PC-3 (cell line): ENCODE measurements around the gene LAMTOR2. TPM values are rescaled to one million over a fixed set of nuclear protein-coding genes. Genes with fewer than 3 reads are reported as not detected.

Experiments
- ATAC-seq: fragments of 200-7000 bp; cut with Tn5 transposase; 2 replicates; pipeline ENCODE4 v1.9.1; 2020; ENCODE audit warnings: mild to moderate bottlenecking, moderate library complexity
- BruUV-seq: library from RNA; stranded (reverse); fragments of 400-500 nt; replicated peaks from 2 replicates; lab custom pipeline; 2021; lab: Mats Ljungman, UMichigan
- CTCF ChIA-PET: fragments of 300-600 bp; sonication (Branson Sonifier 250); formaldehyde crosslinking; loops from one replicate; lab custom pipeline; 2022; ENCODE audit warnings: antibody characterized with exemption; lab: Charles Lee
- POLR2A ChIA-PET: fragments of 300-600 bp; sonication (Branson Sonifier 250); formaldehyde crosslinking; loops from one replicate; lab custom pipeline; 2022; ENCODE audit warnings: antibody characterized with exemption; ENCODE audit not compliant: unreplicated experiment; lab: Charles Lee
- DNase-seq: peaks from one replicate; pipeline ENCODE4 v3.0.0-alpha.2; 2015
- H2AFZ ChIP-seq: fragments of 300-600 bp; sonication (generic); 2 replicates; pipeline ENCODE4 v1.6.0; 2016; ENCODE audit warnings: antibody characterized with exemption, low read length
- H3F3A ChIP-seq: fragments of 300-600 bp; sonication (generic); one replicate; pipeline ENCODE4 v1.6.0; 2017; ENCODE audit warnings: antibody characterized with exemption, low read length, control low read depth, mild to moderate bottlenecking; ENCODE audit not compliant: unreplicated experiment
- H3K27ac ChIP-seq: fragments of 300-600 bp; sonication (generic); 2 replicates; pipeline ENCODE4 v1.5.1; 2016; ENCODE audit warnings: mild to moderate bottlenecking, low read length
- H3K27me3 ChIP-seq: fragments of 300-600 bp; sonication (generic); 2 replicates; pipeline ENCODE4 v1.6.1; 2016; ENCODE audit warnings: low read length, mixed read lengths
- H3K36me3 ChIP-seq: fragments of 300-600 bp; sonication (generic); 2 replicates; pipeline ENCODE4 v1.6.1; 2016; ENCODE audit warnings: low read depth, mixed run types, low read length, mixed read lengths
- H3K4me1 ChIP-seq: fragments of 300-600 bp; sonication (generic); 2 replicates; pipeline ENCODE4 v1.5.1; 2016; ENCODE audit warnings: low read length; ENCODE audit not compliant: insufficient read depth
- H3K4me2 ChIP-seq: fragments of 300-600 bp; sonication (generic); 2 replicates; pipeline ENCODE4 v1.6.0; 2016; ENCODE audit warnings: low read length
- H3K4me3 ChIP-seq: fragments of 300-600 bp; sonication (generic); 2 replicates; pipeline ENCODE4 v1.5.1; 2016; ENCODE audit warnings: mild to moderate bottlenecking, low read length, mixed read lengths
- H3K79me2 ChIP-seq: fragments of 300-600 bp; sonication (generic); 2 replicates; pipeline ENCODE4 v1.6.1; 2017; ENCODE audit warnings: low read length, mixed read lengths
- H3K9ac ChIP-seq: fragments of 300-600 bp; sonication (generic); 2 replicates; pipeline ENCODE4 v1.6.0; 2016; ENCODE audit warnings: mild to moderate bottlenecking, low read length
- H3K9me2 ChIP-seq: fragments of 300-600 bp; sonication (generic); replicated peaks from 2 replicates; pipeline ENCODE4 v1.6.1; 2016; ENCODE audit warnings: mixed run types, low read length, mixed read lengths
- H3K9me3 ChIP-seq: fragments of 300-600 bp; sonication (generic); 2 replicates; pipeline ENCODE4 v1.6.1; 2016; ENCODE audit warnings: low read length, mixed read lengths
- H4K20me1 ChIP-seq: fragments of 300-600 bp; sonication (generic); 2 replicates; pipeline ENCODE4 v1.6.1; 2016; ENCODE audit warnings: low read length, mixed read lengths
- EZH2 ChIP-seq: fragments of 300-600 bp; sonication (generic); IDR thresholded peaks from one replicate; pipeline ENCODE4 v1.6.1; 2017; ENCODE audit warnings: antibody characterized with exemption, mild to moderate bottlenecking, low read length; ENCODE audit not compliant: unreplicated experiment
- EZH2phosphoT487 ChIP-seq: fragments of 300-600 bp; sonication (generic); IDR thresholded peaks from 2 replicates; pipeline ENCODE4 v1.6.1; 2018; ENCODE audit warnings: mild to moderate bottlenecking, antibody characterized with exemption, low read length, borderline replicate concordance
- intact Hi-C: fragments of 100-400 bp; cut with micrococcal nuclease; formaldehyde crosslinking; loops from 2 replicates; pipeline ENCODE4 v1.9.0; 2023
- total RNA-seq: library from RNA; depleted of rRNA; stranded (reverse); fragments of >200 nt; gene quantifications from 2 replicates; pipeline ENCODE4 v1.2.3, GENCODE V29; 2014
- TF ChIP-seq, protein P1 (sequence below): fragments of 300-600 bp; sonication (generic); conservative IDR thresholded peaks from 2 replicates; pipeline ENCODE4 v1.5.1; 2017; ENCODE audit warnings: antibody characterized with exemption, low read depth, mild to moderate bottlenecking, low read length

LAMTOR2 gene
- total RNA-seq, 1 experiment from 2014 or later = 130 TPM

GRCh38 chr1:156062189-156062588 lies 7.6 kb downstream of the LAMTOR2 start:
- H3K9ac ChIP-seq = no peak overlapping the region
- peak overlapping the region; percentile 54 for H3K4me2 ChIP-seq

GRCh38 chr1:156063997-156064285 lies 9.4 kb downstream of the LAMTOR2 start:
- Histone ChIP-seq H3K4me2 (no peak overlapping the region), H3K4me1 (peaks cover 10% of the 10 kb centered on the region; the same call in 1 of the 2 replicates), H2AFZ (no peak overlapping the region), H3K79me2 (peaks cover 5% of the 10 kb centered on the region), H3K9ac (no peak overlapping the region), H4K20me1 (no peaks in the 10 kb centered on the region), H3K4me3 (no peak overlapping the region), H3K9me2 (no peaks in the 10 kb centered on the region), H3K9me3 (no peaks in the 10 kb centered on the region), H3K36me3 (no peaks in the 10 kb centered on the region), H3K27me3 (no peaks in the 10 kb centered on the region), H3F3A (no peaks in the 10 kb centered on the region), H3K27ac (no peak overlapping the region)
- ChIA-PET POLR2A (no interaction called here), CTCF (interaction anchor here (0.7 kb wide), 1 partner anchor 32 kb away, joined by 3 read pairs; no protein-coding TSS in a partner anchor)
- ATAC-seq (no peak), DNase-seq (no peak)
- TF ChIP-seq EZH2 (no peak), EZH2phosphoT487 (no peak)
- TF ChIP-seq, protein P1, sequence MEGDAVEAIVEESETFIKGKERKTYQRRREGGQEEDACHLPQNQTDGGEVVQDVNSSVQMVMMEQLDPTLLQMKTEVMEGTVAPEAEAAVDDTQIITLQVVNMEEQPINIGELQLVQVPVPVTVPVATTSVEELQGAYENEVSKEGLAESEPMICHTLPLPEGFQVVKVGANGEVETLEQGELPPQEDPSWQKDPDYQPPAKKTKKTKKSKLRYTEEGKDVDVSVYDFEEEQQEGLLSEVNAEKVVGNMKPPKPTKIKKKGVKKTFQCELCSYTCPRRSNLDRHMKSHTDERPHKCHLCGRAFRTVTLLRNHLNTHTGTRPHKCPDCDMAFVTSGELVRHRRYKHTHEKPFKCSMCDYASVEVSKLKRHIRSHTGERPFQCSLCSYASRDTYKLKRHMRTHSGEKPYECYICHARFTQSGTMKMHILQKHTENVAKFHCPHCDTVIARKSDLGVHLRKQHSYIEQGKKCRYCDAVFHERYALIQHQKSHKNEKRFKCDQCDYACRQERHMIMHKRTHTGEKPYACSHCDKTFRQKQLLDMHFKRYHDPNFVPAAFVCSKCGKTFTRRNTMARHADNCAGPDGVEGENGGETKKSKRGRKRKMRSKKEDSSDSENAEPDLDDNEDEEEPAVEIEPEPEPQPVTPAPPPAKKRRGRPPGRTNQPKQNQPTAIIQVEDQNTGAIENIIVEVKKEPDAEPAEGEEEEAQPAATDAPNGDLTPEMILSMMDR = no peak
- intact Hi-C loops = no loop called here
- no TSS peak for BruUV-seq

More at GRCh38 chr1:156062189-156062588, 7.6 kb downstream of the LAMTOR2 start:
- H3F3A ChIP-seq = no peaks in the 10 kb centered on the region
- no peaks in the 10 kb centered on the region for H3K27me3 ChIP-seq
- H3K4me3 ChIP-seq = peak overlapping the region; percentile 49; the same call in 1 of the 2 replicates
- ATAC-seq = peak; percentile 65
- DNase-seq = peak; percentile 50
- H3K79me2 ChIP-seq = peaks cover 5% of the 10 kb centered on the region
- peaks cover 10% of the 10 kb centered on the region; the same call in 1 of the 2 replicates for H3K4me1 ChIP-seq
- H2AFZ ChIP-seq = no peak overlapping the region
- BruUV-seq = no TSS peak
- intact Hi-C loops = no loop called here
- ChIA-PET POLR2A (no interaction called here), CTCF (no interaction called here)
- no peaks in the 10 kb centered on the region for H3K9me2 ChIP-seq
- H3K9me3 ChIP-seq = no peaks in the 10 kb centered on the region
- TF ChIP-seq EZH2phosphoT487 (no peak), EZH2 (no peak)
- TF ChIP-seq, protein P1 = no peak
- H3K27ac ChIP-seq = no peak overlapping the region
- H3K36me3 ChIP-seq = no peaks in the 10 kb centered on the region
- H4K20me1 ChIP-seq = no peaks in the 10 kb centered on the region

DNA sequence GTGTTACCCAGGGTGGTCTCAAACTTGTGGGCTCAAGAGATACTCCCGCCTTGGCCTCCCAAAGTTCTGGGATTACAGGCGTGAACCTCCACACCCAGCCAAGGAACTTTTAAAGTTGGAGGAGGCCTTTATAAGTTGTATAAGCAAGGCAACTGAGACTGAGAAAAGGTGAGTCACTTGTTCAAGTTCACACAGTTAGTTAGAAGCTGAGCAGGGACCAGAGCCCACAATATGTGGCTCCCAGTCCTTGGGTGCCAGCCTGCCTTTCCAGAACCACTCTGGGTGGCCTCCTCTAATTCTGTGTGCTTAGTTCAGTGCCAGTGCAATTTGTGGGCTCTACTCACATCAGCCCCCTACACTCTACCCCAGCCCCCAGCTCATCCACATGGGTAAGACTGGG lies 10.0 kb downstream of the LAMTOR2 start:
- CTCF ChIA-PET = interaction anchor here (0.7 kb wide), 1 partner anchor 31 kb away, joined by 3 read pairs; no protein-coding TSS in a partner anchor
- BruUV-seq = no TSS peak
- H3K79me2 ChIP-seq = peaks cover 5% of the 10 kb centered on the region

More for the DNA sequence above, 10.0 kb downstream of the LAMTOR2 start:
- no peaks in the 10 kb centered on the region for H3K36me3 ChIP-seq
- no peak for DNase-seq
- no peaks in the 10 kb centered on the region for H3K9me3 ChIP-seq
- no peak overlapping the region for H3K27ac ChIP-seq
- TF ChIP-seq EZH2 (no peak), EZH2phosphoT487 (no peak)
- TF ChIP-seq, protein P1 = no peak
- intact Hi-C loops = loop anchor here (5.0 kb wide), 1 partner anchor 62 kb away; no protein-coding TSS in a partner anchor
- no peaks in the 10 kb centered on the region for H3F3A ChIP-seq
- H2AFZ ChIP-seq = no peak overlapping the region
- H3K4me3 ChIP-seq = no peak overlapping the region
- H3K9ac ChIP-seq = no peak overlapping the region
- H3K4me1 ChIP-seq = peaks cover 10% of the 10 kb centered on the region; the same call in 1 of the 2 replicates
- POLR2A ChIA-PET = interaction anchor here (0.6 kb wide), 1 partner anchor 88 kb away, joined by 8 read pairs; no protein-coding TSS in a partner anchor
- H3K4me2 ChIP-seq = no peak overlapping the region
- H3K27me3 ChIP-seq = no peaks in the 10 kb centered on the region
- no peak for ATAC-seq
- H3K9me2 ChIP-seq = no peaks in the 10 kb centered on the region
- no peaks in the 10 kb centered on the region for H4K20me1 ChIP-seq
